HG03196 (cell line): ENCODE results near the gene HMGN1.

Experiments used
- ATAC-seq: cut with Tn5 transposase; IDR thresholded peaks from one replicate; pipeline ENCODE4 v1.9.1; 2021; ENCODE audit not compliant: unreplicated experiment

The HMGN1 gene

GRCh38 chr21:39334611-39335010 lies 14.3 kb downstream of the HMGN1 start:
- ATAC-seq: no peak

- ATAC-seq: no peak
Measured at GRCh38 chr21:39332175-39332574, 16.7 kb downstream of the HMGN1 start.

GRCh38 chr21:39330001-39330400 lies 18.9 kb downstream of the HMGN1 start:
- ATAC-seq: no peak

- ATAC-seq: no peak
Measured at GRCh38 chr21:39327727-39328126, 21.2 kb downstream of the HMGN1 start.

GRCh38 chr21:39326607-39327307 lies 22.1 kb downstream of the HMGN1 start:
- ATAC-seq: no peak

GRCh38 chr21:39325458-39325857 lies 23.4 kb downstream of the HMGN1 start:
- ATAC-seq: no peak

GRCh38 chr21:39321424-39321823 lies 27.5 kb downstream of the HMGN1 start:
- no peak for ATAC-seq

- ATAC-seq: no peak
Measured at GRCh38 chr21:39319814-39320332, 29.0 kb downstream of the HMGN1 start.

GRCh38 chr21:39319251-39319756 lies 29.6 kb downstream of the HMGN1 start:
- ATAC-seq: no peak

GRCh38 chr21:39318091-39318959 lies 30.6 kb downstream of the HMGN1 start:
- no peak for ATAC-seq

- ATAC-seq: no peak
Measured at GRCh38 chr21:39317134-39318090, 31.5 kb downstream of the HMGN1 start.

GRCh38 chr21:39316729-39317128 lies 32.2 kb downstream of the HMGN1 start:
- ATAC-seq: no peak

- ATAC-seq: no peak
Measured at GRCh38 chr21:39315603-39316445, 33.1 kb downstream of the HMGN1 start.

GRCh38 chr21:39314143-39315027 lies 34.5 kb downstream of the HMGN1 start:
- ATAC-seq: peak; percentile 5

GRCh38 chr21:39313571-39314142 lies 35.2 kb downstream of the HMGN1 start, which contains the start of gene BRWD1:
Gene BRWD1 (minus strand): TSS chr21:39313632. CDS start chr21:39313491, 141 bp downstream.
- peak; percentile 44 for ATAC-seq

- ATAC-seq: peak; percentile 14
Measured at GRCh38 chr21:39313042-39313570, 35.8 kb downstream of the HMGN1 start.

GRCh38 chr21:39312112-39313041 lies 36.5 kb downstream of the HMGN1 start:
- ATAC-seq: peak; percentile 79
